ENCODE data around the gene NOS3.

Gene NOS3

GRCh38 chr7:150952331-150953050 is 38.3 kb upstream of the NOS3 start:
- DNase-seq, result no peak

DNA sequence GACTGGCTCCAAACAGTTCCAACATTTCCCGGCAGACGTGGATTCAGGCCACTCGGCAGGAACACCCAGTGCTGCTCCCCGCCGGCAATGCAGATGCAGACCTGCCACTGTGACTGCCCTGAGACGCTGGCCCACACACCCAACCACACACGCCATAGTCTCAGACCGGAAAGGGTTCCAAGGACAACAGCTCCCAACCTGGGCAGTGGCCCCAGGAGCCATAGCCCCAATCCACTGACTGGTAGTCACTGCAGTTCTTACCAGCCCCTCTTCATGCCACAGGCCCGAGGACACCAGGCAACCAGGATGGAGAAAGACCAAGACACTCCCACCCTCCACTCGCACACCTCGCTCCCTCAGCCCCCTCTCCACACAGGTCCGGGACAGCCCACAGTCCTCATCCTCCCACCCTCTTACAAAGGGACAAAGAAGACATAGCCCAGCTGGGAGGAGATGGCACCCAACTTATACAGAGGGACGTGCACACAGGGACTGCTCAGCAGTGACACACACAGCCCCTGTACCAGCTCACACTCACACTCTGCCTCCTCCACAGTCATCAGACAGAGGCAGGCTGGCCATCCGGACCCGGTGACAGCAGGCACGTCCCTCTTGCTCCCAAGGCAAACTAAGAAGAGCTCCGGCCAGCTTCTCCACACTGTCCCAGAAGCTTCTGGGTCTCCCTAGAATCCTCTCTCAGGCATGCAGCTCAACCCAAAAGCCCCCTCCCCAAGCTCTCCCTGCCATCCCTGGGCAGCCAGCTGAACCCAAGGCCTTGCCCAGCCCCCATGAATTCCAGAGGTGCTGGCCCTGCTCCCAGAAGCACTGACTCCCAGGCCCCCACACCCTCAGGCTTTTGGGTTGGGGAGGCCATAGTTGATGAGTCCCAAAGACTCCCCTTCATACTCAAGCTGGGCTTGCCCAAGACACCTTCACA is 37.5 kb upstream of the NOS3 start:
- DNase-seq, result no peak

DNA sequence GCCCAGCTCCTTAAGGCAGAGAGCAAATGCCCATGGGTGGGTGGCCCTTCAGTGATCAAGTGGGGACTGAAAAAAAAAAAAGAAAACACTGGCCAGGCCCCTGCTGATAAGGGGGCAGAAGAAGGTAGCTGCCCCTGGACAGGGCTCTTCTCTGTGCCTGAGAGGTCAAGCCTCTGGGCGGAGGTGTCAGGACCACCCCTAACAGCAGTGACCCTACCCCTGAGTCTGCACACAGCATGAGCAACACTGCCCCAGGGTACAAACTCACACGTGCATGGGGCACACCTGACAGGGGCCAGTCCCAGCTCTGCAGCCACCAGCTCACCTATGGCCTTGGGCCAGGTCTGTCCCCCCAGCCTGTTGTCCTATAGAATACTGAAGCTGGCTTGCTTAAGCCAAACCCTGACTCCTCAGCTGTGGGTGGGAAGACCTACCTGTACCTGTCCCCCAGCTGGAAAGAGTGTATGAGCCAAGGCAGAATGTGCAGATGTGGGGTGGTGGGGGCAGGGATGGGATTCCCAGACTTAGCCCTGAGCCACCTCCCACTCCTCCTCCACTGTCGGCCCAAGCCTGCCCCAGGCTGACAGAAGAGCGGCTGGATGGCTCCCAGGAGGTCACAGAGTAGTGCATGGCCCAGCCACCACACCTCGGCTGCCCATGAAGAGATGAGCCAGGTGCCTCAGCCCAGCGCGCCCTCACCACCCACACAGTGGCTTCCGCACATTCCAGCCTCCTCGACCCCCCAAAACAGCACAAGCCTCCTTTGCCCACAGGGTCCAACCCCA is 36.4 kb upstream of the NOS3 start:
- DNase-seq, result no peak

DNA sequence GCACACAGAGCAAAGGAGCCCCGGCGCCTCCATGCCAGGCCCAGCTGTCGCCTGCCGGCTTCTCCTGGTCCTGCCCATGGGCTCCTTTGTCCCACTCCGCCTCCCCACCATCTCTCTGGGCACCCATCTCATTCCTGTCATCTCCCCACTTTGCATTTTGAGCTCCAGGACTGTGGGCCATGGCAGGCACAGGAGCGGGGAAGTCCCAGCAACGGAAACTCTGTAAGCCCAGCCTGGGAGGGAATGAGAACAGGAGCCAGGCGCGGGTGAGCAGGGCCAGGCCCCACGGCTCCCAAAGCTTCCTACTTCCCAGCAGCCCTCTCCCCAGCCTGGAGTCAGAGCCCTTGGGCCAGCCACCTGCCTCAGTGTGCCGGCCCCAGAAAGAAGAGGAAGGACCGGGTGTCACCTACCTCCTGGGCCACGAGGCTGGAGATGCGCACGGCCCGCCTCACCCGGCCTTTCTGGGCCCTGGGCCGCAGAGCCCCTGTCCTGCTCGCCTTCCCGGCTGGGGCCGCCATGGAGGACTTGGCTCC is 35.8 kb upstream of the NOS3 start:
- DNase-seq, result no peak

DNA sequence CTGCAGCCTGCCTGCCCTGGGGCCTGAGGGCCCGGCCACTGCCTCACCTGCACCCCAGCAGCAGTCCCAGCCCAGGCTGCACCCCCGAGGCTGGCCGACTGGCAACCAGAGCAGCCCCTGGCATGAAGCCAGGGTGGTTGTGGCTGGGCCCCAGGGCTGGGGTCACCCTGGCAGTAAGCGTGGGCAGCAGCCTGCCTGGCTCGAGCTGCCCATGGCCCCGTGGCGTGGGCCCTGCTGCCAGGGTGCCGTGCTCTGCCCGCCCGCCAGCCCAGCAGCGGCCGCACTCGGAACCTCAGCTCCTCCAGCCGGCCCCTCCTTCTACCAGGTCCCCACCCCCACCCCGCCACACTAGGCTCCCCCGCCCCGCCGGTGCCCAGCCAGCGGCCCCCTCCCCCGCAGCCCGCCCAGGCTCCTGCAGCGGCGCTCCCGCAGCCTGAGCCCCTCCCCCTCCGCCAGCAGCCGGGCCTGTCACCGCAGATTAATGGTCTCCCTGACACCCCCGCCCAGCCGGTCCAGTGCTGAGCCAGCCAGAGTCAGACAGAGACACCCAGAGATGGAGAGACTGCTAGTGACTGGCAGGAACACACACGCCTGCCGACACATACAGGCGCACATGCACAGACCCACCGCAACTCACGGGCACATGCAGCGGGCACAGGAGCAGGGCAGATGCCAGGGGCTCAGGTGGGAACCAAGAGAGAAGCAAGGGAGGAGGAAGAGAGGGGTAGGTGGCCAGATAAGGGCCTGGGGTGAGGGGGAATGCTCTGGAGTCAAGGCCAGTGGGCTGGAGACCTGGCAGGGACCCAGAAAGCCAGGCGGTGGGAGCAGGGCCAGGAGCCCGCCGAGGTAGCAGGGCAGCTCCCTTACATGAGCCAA is 35.1 kb upstream of the NOS3 start:
- no peak for DNase-seq

DNA sequence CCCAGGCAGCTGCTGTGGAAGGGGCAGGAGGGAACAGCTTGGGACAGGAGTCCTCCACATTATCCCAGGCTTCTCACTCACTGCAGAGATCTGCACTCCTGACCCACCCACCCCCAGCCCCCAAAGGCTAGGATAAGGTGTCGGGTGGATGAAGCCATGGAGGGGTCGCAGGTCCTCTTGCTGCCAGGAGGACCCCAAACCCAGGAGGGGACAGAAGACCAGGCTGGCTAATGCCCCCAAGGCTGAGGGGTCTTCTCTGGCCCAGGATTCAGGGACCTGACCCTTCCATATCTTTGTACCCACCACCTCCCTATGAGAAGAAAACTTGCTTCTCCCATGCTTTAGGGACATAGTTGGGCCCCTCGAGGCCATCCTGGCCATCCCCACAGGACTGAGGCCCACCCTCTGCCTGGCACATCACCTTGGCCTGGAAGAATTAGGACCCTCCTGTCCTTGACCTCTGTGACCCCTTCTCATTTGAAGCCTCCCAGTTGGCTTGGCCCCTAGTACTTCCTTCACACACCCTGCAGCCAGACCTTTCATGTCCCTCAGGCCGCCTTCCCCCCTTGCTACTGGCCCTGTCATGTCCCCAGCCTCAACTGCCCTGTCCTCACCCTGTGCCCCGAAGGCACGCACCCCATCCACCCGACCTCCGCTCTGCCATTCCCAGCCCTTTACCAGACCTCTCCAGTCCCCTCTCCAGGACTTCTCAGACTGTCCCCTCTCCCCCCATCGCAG is 34.3 kb upstream of the NOS3 start:
- no peak for DNase-seq

- no peak for DNase-seq
Measured at GRCh38 chr7:150957133-150958020, 33.4 kb upstream of the NOS3 start.

DNA sequence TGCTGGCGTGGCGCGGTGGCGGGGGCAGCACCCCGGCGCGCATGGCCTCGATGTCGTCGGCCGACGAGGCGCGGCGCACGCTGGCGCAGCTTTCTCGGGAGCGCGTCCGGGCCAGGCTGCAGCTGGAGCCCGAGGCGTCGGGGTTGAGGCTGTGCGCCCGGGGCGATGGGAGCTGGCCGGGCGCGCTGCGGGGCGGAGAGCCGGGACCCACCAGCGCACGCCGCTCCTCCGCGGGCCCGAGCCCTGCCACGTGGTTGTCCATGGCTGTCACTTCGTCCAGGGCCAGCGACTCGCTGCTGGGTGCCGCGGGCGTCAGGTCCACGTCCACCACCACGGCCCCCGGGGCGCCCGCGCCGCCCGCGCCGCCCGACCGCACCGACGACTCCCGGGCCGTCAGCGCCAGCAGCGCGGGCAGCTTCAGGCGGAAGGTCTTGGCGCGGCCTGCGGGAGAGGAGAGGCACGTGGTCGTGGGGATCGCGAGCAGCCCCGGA is 32.7 kb upstream of the NOS3 start:
- no peak for DNase-seq

GRCh38 chr7:150958597-150958996 is 32.2 kb upstream of the NOS3 start:
- no peak for DNase-seq

GRCh38 chr7:150959081-150959480 is 31.7 kb upstream of the NOS3 start:
- no peak for DNase-seq

DNA sequence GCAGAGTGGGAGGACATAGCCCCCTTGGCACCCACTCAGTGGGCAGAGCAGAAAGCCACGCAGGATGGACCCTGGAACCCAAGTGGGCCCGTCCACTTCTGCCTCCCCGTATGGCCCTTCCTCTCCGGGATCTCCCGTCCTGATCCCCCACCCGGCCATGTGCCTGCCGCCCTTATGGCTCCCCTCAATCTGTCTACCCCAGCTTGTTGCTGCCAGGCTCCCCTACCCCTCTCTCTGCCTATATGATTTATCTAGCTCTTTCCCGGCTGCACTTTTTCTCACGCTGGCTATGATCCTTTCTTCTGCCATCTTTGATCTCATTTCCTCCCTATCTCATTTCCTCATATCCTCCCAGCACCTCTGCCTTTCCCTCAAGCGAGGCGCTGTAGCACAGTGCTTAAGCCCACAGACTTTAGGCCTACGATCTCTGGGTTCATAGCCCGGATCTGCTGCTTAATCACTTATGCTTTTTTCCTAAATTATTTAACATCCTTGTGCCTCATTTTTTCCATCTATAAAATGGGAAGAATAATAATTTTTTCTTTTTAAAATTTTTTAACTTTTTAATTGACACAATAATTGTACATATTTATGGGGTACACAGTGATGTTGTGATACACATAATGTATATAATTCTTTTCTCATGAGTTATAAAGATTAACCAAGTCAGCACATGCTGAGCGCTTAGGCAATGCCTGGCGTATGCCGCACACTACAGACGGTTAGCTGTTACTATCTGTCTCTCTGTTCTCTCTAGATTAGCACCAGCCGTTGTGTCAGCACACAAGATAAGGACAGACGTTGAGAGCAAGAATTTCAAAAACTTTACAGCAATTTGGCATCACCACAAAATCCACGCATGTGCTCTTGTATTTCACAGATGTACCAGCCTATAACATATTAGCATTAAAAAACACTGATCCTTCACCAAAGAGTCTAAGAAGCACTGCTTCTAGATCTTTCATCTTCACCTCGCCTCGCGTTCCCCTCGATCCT is 30.8 kb upstream of the NOS3 start:
- DNase-seq, result peak; percentile 28

DNA sequence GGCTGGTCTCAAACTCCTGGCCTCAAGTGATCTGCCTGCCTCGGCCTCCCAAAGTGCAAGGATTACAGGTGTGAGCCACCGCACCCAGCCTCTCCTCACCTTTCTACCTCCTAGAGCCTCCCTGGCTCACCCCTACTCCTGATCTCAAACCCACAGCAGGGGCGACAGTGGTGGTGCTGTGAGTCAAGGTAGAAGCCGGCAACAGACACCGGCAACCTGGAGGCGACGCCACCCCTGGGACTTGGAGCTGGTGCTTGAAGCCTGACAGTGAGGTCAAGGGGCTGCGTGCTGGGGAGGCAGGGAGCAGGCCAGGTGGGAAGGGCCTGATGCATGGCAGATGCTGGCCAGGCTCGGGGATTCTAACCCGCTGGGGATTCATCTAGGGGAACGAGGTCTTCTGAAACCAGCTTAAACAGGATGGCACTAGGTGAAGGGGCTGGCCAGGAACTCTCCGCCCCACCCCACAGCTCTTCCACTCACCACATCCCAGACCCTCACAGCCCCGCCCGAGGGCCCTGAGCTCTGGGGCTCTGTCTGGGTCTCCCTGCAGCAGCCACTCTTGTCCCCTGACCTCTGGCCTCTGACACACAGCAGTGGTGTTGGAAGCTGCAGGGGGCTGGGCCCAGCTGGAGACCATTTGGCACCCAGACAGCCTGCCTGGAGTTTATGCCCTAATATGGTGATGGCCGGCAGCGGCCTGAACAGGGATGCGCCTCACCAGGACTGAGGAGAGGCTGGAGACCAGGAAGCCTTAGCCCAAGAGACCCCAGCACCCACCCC is 29.1 kb upstream of the NOS3 start:
- no peak for DNase-seq

- DNase-seq, result no peak
Measured at GRCh38 chr7:150962290-150962552, 28.6 kb upstream of the NOS3 start.

DNA sequence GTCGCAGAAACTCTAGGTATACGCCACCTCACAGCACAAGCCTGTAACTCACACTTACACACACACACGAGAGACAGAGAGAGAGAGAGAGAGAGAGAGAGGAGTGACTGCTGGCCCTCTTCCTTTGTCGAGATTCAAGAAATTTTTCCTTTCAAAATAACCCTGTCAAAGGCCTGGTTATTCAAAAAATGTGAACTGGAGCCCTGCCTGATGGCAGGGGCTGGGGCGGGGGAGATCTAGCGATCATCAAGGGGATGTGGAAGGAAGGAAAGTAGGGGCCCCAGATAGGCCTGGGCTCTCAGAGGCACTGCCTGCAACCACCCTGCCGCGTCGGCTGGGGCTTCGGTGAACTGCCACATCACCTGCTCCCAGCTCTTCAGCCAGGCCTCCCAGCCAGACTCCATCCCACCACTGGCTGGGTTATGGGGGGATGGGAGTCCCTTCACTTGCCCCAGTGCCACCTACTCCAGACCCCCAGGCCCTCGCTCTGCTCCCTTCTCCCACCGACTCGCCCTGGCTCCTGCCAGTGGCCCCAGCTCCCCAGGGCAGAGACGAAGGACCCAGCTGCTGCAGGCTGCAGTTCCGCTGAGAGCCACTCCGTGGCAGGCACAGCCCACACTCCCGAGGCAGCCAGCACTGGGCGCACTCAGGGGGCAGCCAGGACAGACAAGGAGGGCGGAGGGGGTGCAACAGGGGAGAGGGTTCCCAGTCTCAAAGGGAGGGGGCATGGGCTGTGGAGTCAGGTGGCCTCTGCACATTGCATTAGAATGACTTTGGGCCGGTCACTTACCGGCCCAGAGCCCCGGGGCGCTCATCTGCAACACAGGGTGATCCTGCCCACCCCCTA is 28.0 kb upstream of the NOS3 start:
- DNase-seq, result peak; percentile 57

- DNase-seq, result no peak
Measured at GRCh38 chr7:150963707-150964559, 26.9 kb upstream of the NOS3 start.

DNA sequence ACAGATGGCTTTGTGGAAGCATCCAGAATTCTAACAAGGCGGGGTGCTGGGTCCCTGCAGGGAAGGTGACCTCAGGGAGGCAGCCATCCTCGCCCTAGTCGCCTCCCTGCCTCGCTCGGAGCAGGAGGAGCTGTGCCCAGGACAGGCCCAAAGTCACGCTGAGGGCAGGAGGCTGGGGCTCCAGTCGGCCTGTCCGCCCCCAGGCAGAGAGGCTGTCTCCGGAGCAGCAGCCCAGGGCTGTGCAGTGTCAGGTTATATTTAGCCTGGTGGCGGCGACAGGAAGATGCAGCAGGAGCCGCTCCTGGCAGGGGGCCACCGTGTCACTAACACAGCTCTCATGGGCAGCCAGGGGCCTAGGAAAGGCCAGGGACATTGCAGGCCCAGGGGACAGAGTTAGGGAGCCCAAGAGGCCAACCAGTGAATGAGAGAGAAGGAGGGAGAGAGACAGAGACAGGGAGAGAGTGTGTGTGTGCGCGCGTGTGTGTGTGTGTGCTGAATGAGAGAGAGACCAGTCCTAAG is 26.2 kb upstream of the NOS3 start:
- no peak for DNase-seq
